HG02885 (cell line): ENCODE measurements around the gene KLHDC2.
"Not testable (repeated sequence)": the region's sequence is repeated elsewhere in the genome, so short reads cannot be mapped to it uniquely, and the experiment has no call there.

Experiments
- ATAC-seq: cut with Tn5 transposase; IDR thresholded peaks from one replicate; pipeline ENCODE4 v1.9.1; 2021; ENCODE audit warnings: mild to moderate bottlenecking; ENCODE audit not compliant: unreplicated experiment, poor library complexity

The KLHDC2 gene

GRCh38 chr14:49774106-49774505 lies 6.2 kb downstream of the KLHDC2 start:
- no peak for ATAC-seq

GRCh38 chr14:49778421-49778820 lies 10.5 kb downstream of the KLHDC2 start:
- no peak for ATAC-seq

- not testable (repeated sequence) for ATAC-seq
Measured at GRCh38 chr14:49781040-49781439, 13.1 kb downstream of the KLHDC2 start.

- ATAC-seq, result no peak
Measured at GRCh38 chr14:49783394-49784014, 15.6 kb downstream of the KLHDC2 start.

GRCh38 chr14:49786315-49786714 lies 18.4 kb downstream of the KLHDC2 start:
- no peak for ATAC-seq

- ATAC-seq, result no peak
Measured at GRCh38 chr14:49792618-49793017, 24.7 kb downstream of the KLHDC2 start.

- no peak for ATAC-seq
Measured at GRCh38 chr14:49796025-49796424, 28.1 kb downstream of the KLHDC2 start.

GRCh38 chr14:49808780-49809179 lies 40.8 kb downstream of the KLHDC2 start:
- no peak for ATAC-seq

GRCh38 chr14:49816118-49816517 lies 48.2 kb downstream of the KLHDC2 start:
- ATAC-seq, result not testable (repeated sequence)

- ATAC-seq, result no peak
Measured at GRCh38 chr14:49816844-49817243, 48.9 kb downstream of the KLHDC2 start.

- no peak for ATAC-seq
Measured at GRCh38 chr14:49820176-49820575, 52.2 kb downstream of the KLHDC2 start.

GRCh38 chr14:49828640-49829039 lies 60.7 kb downstream of the KLHDC2 start:
- ATAC-seq, result no peak
